ENCODE results near the gene HDHD5.

HDHD5 gene

DNA sequence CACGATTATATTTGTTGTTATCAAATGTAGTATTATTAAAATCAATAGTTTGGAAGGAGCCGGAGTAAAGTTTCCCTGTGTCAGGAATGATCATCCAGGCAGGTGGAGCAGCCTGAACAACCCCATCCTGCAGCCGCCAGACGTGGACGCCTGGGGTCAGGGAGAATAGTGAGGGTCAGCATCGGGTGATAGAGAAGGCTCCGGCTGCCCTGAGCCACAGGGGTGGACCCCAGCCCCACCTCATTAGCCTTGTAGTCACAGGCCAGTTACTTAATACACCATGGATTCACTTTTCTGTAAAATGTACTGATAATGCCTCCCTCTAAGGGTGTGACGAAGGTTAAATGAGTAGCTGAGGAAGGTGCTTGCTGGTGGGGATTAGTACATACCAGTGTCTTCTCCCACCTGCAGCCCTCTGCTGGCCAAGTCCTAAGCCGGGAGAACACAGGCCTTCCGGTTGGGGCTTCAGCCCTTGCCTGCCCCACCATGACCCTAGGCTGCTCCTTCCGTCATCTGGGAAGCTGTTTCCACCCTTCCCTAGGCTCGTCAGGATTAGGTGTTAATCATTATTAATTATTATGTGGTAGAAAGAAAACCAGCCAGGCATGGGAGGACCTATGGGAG is 52.8 kb downstream of the HDHD5 start (continued):
- TF ChIP-seq ZFP30 (CRISPR knock-in tag; IDR thresholded peaks at IDR 0.05) (no peak), ESRRG (CRISPR knock-in tag; IDR thresholded peaks at IDR 0.05) (no peak), TCF4 (CRISPR knock-in tag; IDR thresholded peaks at IDR 0.05; ENCODE audit: borderline replicate concordance) (no peak), RARB (CRISPR knock-in tag; IDR thresholded peaks at IDR 0.05) (no peak), CSDC2 (CRISPR knock-in tag; IDR thresholded peaks at IDR 0.05) (no peak)

- no peak for TF ChIP-seq POU6F1 (CRISPR knock-in tag; IDR thresholded peaks at IDR 0.05; ENCODE audit: borderline replicate concordance, low read depth)
- TF ChIP-seq ZFP3 (CRISPR knock-in tag; IDR thresholded peaks at IDR 0.05) = no peak
- no peak for TF ChIP-seq ISL1 (CRISPR knock-in tag; IDR thresholded peaks at IDR 0.05)
- no peak for TF ChIP-seq GLIS3 (CRISPR knock-in tag; IDR thresholded peaks at IDR 0.05)
- no peak for TF ChIP-seq BACH2 (CRISPR knock-in tag; IDR thresholded peaks at IDR 0.05; ENCODE audit: borderline replicate concordance)
- no peak for TF ChIP-seq ESRRG (CRISPR knock-in tag; IDR thresholded peaks at IDR 0.05)
- no peak for TF ChIP-seq PATZ1 (CRISPR knock-in tag; IDR thresholded peaks at IDR 0.05; ENCODE audit: borderline replicate concordance)
- no peak for TF ChIP-seq ZNF70 (CRISPR knock-in tag; IDR thresholded peaks at IDR 0.05)
- no peak for TF ChIP-seq ZNF8 (CRISPR knock-in tag; IDR thresholded peaks at IDR 0.05)
- TF ChIP-seq, protein P1, sequence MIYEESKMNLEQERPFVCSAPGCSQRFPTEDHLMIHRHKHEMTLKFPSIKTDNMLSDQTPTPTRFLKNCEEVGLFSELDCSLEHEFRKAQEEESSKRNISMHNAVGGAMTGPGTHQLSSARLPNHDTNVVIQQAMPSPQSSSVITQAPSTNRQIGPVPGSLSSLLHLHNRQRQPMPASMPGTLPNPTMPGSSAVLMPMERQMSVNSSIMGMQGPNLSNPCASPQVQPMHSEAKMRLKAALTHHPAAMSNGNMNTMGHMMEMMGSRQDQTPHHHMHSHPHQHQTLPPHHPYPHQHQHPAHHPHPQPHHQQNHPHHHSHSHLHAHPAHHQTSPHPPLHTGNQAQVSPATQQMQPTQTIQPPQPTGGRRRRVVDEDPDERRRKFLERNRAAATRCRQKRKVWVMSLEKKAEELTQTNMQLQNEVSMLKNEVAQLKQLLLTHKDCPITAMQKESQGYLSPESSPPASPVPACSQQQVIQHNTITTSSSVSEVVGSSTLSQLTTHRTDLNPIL (CRISPR knock-in tag; IDR thresholded peaks at IDR 0.05; ENCODE audit: low read depth) = no peak
- TF ChIP-seq CSDC2 (CRISPR knock-in tag; IDR thresholded peaks at IDR 0.05) = no peak
- TF ChIP-seq ARNTL (CRISPR knock-in tag; IDR thresholded peaks at IDR 0.05; ENCODE audit: borderline replicate concordance, low read depth) = no peak
- TF ChIP-seq TOX (CRISPR knock-in tag; IDR thresholded peaks at IDR 0.05; ENCODE audit: borderline replicate concordance) = no peak
- no peak for TF ChIP-seq PPARA (CRISPR knock-in tag; IDR thresholded peaks at IDR 0.05; ENCODE audit: borderline replicate concordance)
- no peak for ATAC-seq
Observed at GRCh38 chr22:17105143-17106129, 53.6 kb downstream of the HDHD5 start.

DNA sequence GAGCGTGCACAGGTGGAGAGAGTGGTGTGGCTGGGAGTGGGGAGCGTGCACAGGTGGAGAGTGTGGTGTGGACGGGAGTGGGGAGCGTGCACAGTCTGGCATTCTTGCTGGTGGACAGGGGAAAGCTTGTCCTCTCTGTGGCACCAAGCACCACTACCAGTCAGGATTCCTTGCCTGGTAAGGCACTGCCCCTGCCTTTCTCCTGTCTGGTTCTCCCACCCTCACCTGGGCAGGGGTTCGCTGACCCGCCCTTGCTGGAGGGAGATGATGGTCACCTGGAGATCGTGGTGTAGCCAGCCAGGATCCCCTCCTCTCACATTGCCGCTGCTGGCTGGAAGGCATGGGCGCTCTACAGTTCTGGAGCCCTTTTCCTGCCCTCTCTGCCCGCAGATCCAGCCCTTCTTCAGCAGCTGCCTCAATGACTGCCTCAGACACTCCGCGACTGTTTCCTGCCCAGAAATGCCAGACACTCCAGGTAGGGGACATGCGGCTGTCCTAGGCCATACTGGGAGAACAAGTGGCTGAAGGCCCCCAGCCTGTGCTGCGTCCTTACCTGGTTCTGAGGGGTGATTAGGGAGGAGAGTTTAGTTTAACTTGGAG is 54.6 kb downstream of the HDHD5 start:
- no peak for ATAC-seq
- TF ChIP-seq RARB (CRISPR knock-in tag; IDR thresholded peaks at IDR 0.05) (no peak), OSR1 (CRISPR knock-in tag; IDR thresholded peaks at IDR 0.05) (no peak), ISL1 (CRISPR knock-in tag; IDR thresholded peaks at IDR 0.05) (no peak), ARNTL (CRISPR knock-in tag; IDR thresholded peaks at IDR 0.05; ENCODE audit: borderline replicate concordance, low read depth) (no peak)

DNA sequence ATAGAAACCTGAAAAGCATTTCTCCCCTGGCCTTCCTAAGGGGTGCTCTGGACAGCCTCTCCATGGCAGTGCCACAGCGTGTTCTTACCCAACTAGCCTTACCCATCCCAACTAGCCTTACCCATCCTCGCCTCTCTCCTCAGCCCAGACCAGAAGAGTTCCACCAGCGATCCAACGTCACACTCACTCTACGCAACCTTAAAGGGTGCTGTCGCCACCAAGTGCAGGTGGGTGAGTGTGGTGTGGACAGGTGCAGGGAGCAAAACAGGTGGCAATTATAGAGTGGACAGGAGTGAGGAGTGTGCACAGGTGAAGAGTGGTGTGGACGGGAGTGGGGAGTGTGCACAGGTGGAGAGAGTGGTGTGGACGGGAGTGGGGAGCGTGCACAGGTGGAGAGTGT is 55.7 kb downstream of the HDHD5 start:
- no peak for ATAC-seq
- TF ChIP-seq ZNF565 (CRISPR knock-in tag; conservative IDR thresholded peaks at IDR 0.05; ENCODE audit: low read depth) = no peak
- no peak for TF ChIP-seq ZFP3 (CRISPR knock-in tag; IDR thresholded peaks at IDR 0.05)
- no peak for TF ChIP-seq TOX (CRISPR knock-in tag; IDR thresholded peaks at IDR 0.05; ENCODE audit: borderline replicate concordance)
- TF ChIP-seq ARNTL (CRISPR knock-in tag; IDR thresholded peaks at IDR 0.05; ENCODE audit: borderline replicate concordance, low read depth) = no peak
- no peak for TF ChIP-seq OSR1 (CRISPR knock-in tag; IDR thresholded peaks at IDR 0.05)
- no peak for TF ChIP-seq POU6F1 (CRISPR knock-in tag; IDR thresholded peaks at IDR 0.05; ENCODE audit: borderline replicate concordance, low read depth)
- TF ChIP-seq RARB (CRISPR knock-in tag; IDR thresholded peaks at IDR 0.05) = no peak
- no peak for TF ChIP-seq BACH2 (CRISPR knock-in tag; IDR thresholded peaks at IDR 0.05; ENCODE audit: borderline replicate concordance)
